Mesenchymal stem cell (in vitro differentiated cells and primary cell): Measurements from ENCODE around the gene ZNF550.
A peak's percentile ranks its signal among the peaks of the same experiment; 100 is the strongest.

Experiments
- DNase-seq: peaks from one replicate; pipeline ENCODE4 v3.0.0-alpha.2; 2013
- H2AFZ ChIP-seq: one replicate; pipeline ENCODE4 v1.6.1; 2013; ENCODE audit warnings: low read depth, mild to moderate bottlenecking, control low read depth, inconsistent platforms, low read length, moderate library complexity
- H2AK5ac ChIP-seq: 2 replicates; pipeline ENCODE4 v1.6.1; 2013; ENCODE audit warnings: low read length, moderate library complexity, mild to moderate bottlenecking, inconsistent platforms; ENCODE audit not compliant: severe bottlenecking
- H2BK120ac ChIP-seq: one replicate; pipeline ENCODE4 v1.6.1; 2013; ENCODE audit warnings: low read depth, mild to moderate bottlenecking, inconsistent platforms, low read length, moderate library complexity
- H2BK12ac ChIP-seq, 2 experiments: one replicate each; pipeline ENCODE4 v1.6.1; 2013; ENCODE audit warnings: inconsistent platforms in 2 of 2, low read length in 2 of 2, mild to moderate bottlenecking in 2 of 2, moderate library complexity in 2 of 2, control low read depth in 1 of 2
- H2BK15ac ChIP-seq: one replicate; pipeline ENCODE4 v1.6.1; 2013; ENCODE audit warnings: mild to moderate bottlenecking, low read depth, inconsistent platforms; ENCODE audit not compliant: poor library complexity, severe bottlenecking
- H2BK5ac ChIP-seq: 2 replicates; pipeline ENCODE4 v1.6.1; 2013; ENCODE audit warnings: low read depth, mild to moderate bottlenecking, low read length, control low read depth, inconsistent platforms; ENCODE audit not compliant: poor library complexity, severe bottlenecking
- H3K14ac ChIP-seq, 2 experiments: one replicate each; pipeline ENCODE4 v1.6.1; 2013; ENCODE audit warnings: inconsistent platforms in 2 of 2, low read length in 2 of 2, control low read depth in 1 of 2, mild to moderate bottlenecking in 1 of 2, moderate library complexity in 1 of 2
- H3K18ac ChIP-seq, 2 experiments: one replicate each; pipeline ENCODE4 v1.6.1; 2013; ENCODE audit warnings: inconsistent platforms in 2 of 2, low read length in 2 of 2, control low read depth in 1 of 2, low read depth in 1 of 2, mild to moderate bottlenecking in 1 of 2
- H3K23ac ChIP-seq, 2 experiments: one replicate each; pipeline ENCODE4 v1.6.1; 2013; ENCODE audit warnings: inconsistent platforms in 2 of 2, low read length in 2 of 2, mild to moderate bottlenecking in 2 of 2, moderate library complexity in 2 of 2, control low read depth in 1 of 2
- H3K27ac ChIP-seq: 2 replicates; pipeline ENCODE4 v1.5.1; 2013; ENCODE audit warnings: mild to moderate bottlenecking, moderate library complexity, low read length, control low read depth, inconsistent platforms; ENCODE audit not compliant: poor library complexity, severe bottlenecking
- H3K27me3 ChIP-seq, 2 experiments: 2 replicates each; pipeline versions ENCODE4 v1.6.1 to v1.7.0; 2013; ENCODE audit warnings: low read length in 2 of 2, mild to moderate bottlenecking in 2 of 2, moderate library complexity in 2 of 2, control low read depth in 1 of 2, inconsistent platforms in 1 of 2; ENCODE audit not compliant: control insufficient read depth in 1 of 2, insufficient read depth in 1 of 2
- H3K36me3 ChIP-seq, 2 experiments: 2 replicates each; pipeline versions ENCODE4 v1.6.1 to v1.7.0; 2013; ENCODE audit warnings: low read length in 2 of 2, control low read depth in 1 of 2, inconsistent platforms in 1 of 2, low read depth in 1 of 2, mild to moderate bottlenecking in 1 of 2; ENCODE audit not compliant: insufficient read depth in 2 of 2, control insufficient read depth in 1 of 2
- H3K4ac ChIP-seq, 2 experiments: one replicate each; pipeline ENCODE4 v1.6.1; 2013; ENCODE audit warnings: inconsistent platforms in 2 of 2, low read length in 2 of 2, mild to moderate bottlenecking in 2 of 2, moderate library complexity in 2 of 2, control low read depth in 1 of 2, low read depth in 1 of 2
- H3K4me1 ChIP-seq: 2 replicates; pipeline ENCODE4 v1.6.1; 2013; ENCODE audit warnings: low read depth, low read length, control low read depth; ENCODE audit not compliant: control insufficient read depth, insufficient read depth
- H3K4me2 ChIP-seq: 2 replicates; pipeline ENCODE4 v1.6.1; 2013; ENCODE audit warnings: low read length, mild to moderate bottlenecking, inconsistent platforms; ENCODE audit not compliant: poor library complexity, severe bottlenecking
- H3K4me3 ChIP-seq, 2 experiments: 2 replicates each; pipeline versions ENCODE4 v1.5.1 to v1.7.0; 2013; ENCODE audit warnings: low read length in 2 of 2, mild to moderate bottlenecking in 2 of 2, control low read depth in 1 of 2, low read depth in 1 of 2; ENCODE audit not compliant: insufficient read depth in 1 of 2
- H3K79me1 ChIP-seq: replicated peaks from 2 replicates; pipeline ENCODE4 v1.6.1; 2013; ENCODE audit warnings: mild to moderate bottlenecking, control low read depth, low read length, inconsistent platforms; ENCODE audit not compliant: poor library complexity, severe bottlenecking
- H3K9ac ChIP-seq: 2 replicates; pipeline ENCODE4 v1.7.0; 2013; ENCODE audit warnings: mild to moderate bottlenecking, low read length, moderate library complexity
- H3K9me3 ChIP-seq: 2 replicates; pipeline ENCODE4 v1.7.0; 2013; ENCODE audit warnings: mild to moderate bottlenecking, low read length; ENCODE audit not compliant: control insufficient read depth
- H4K8ac ChIP-seq: one replicate; pipeline ENCODE4 v1.6.1; 2013; ENCODE audit warnings: inconsistent platforms, mild to moderate bottlenecking, low read length, moderate library complexity
- H4K91ac ChIP-seq: one replicate; pipeline ENCODE4 v1.6.1; 2013; ENCODE audit warnings: mild to moderate bottlenecking, low read length, inconsistent platforms
- WGBS: methylation state at CpG from one replicate; pipeline ENCODE4 v1.1.7; 2013; ENCODE audit warnings: mixed read lengths; 5-methylcytosine and 5-hydroxymethylcytosine counted together

Gene ZNF550

GRCh38 chr19:57587529-57587928 is 27.9 kb upstream of the ZNF550 start:
- Histone ChIP-seq H3K4ac (no peak overlapping the region), H2AK5ac (no peak overlapping the region), H3K27ac (no peak overlapping the region), H3K14ac (no peak overlapping the region), H3K18ac (no peak overlapping the region), H3K4me1 (peaks cover 11% of the 10 kb centered on the region), H2BK120ac (no peak overlapping the region), H3K79me1 (peaks cover 32% of the 10 kb centered on the region), H2BK15ac (no peak overlapping the region), H3K23ac (no peak overlapping the region), H3K4me2 (no peak overlapping the region), H2AFZ (no peak overlapping the region), H2BK12ac (no peak overlapping the region), H4K91ac (no peak overlapping the region), H3K27me3 (no peaks in the 10 kb centered on the region), H4K8ac (no peak overlapping the region), H3K36me3 (peaks cover 39 to 48% of the 10 kb centered on the region in 2 experiments), H3K9ac (no peak overlapping the region), H3K4me3 (no peak overlapping the region), H3K9me3 (peaks cover 67% of the 10 kb centered on the region), H2BK5ac (no peak overlapping the region)
- 93% methylated on average over 1 of the region's 1 CpG for WGBS
- DNase-seq: no peak

GRCh38 chr19:57583521-57584416 is 24.1 kb upstream of the ZNF550 start, which contains the start of gene ZIK1:
Gene ZIK1, plus strand, starts transcription at chr19:57584145. Its CDS starts 212 bp downstream, at chr19:57584357.
- Histone ChIP-seq H2BK15ac (no peak within 1 kb of the TSS), H3K9me3 (peaks cover 30% of the 10 kb centered on the region), H2AK5ac (no peak within 1 kb of the TSS), H3K36me3 (peaks cover 12 to 15% of the 10 kb centered on the region in 2 experiments), H3K14ac (peak within 1 kb of the TSS in 1 of 2 experiments; percentile 58), H3K23ac (no peak within 1 kb of the TSS), H3K9ac (peak within 1 kb of the TSS; percentile 86), H2BK12ac (no peak within 1 kb of the TSS), H2BK5ac (no peak within 1 kb of the TSS), H4K8ac (peak within 1 kb of the TSS; percentile 98), H3K27me3 (no peaks in the 10 kb centered on the region), H2BK120ac (peak within 1 kb of the TSS; percentile 2), H3K4ac (peak within 1 kb of the TSS; percentile 2 to 95), H3K4me1 (peaks cover 11% of the 10 kb centered on the region), H3K18ac (peak within 1 kb of the TSS; percentile 60 to 76), H4K91ac (peak within 1 kb of the TSS; percentile 85), H2AFZ (peak within 1 kb of the TSS; percentile 95), H3K79me1 (peaks cover 27% of the 10 kb centered on the region), H3K4me3 (peak within 1 kb of the TSS; percentile 81 to 93), H3K27ac (peak within 1 kb of the TSS; percentile 37), H3K4me2 (peak within 1 kb of the TSS; percentile 88)
- DNase-seq: peak; percentile 93
- WGBS: under 1% methylated on average over 74 of the region's 76 CpGs

GRCh38 chr19:57583104-57583520 is 23.4 kb upstream of the ZNF550 start:
- no peak overlapping the region for H3K4me2 ChIP-seq
- H3K14ac ChIP-seq: no peak overlapping the region
- H3K9ac ChIP-seq: peak overlapping the region; percentile 86
- no peak overlapping the region for H2BK12ac ChIP-seq
- H4K91ac ChIP-seq: peak overlapping the region; percentile 85
- peak overlapping the region; percentile 98 for H4K8ac ChIP-seq
- peak overlapping the region; percentile 95 for H2AFZ ChIP-seq
- peaks cover 23% of the 10 kb centered on the region for H3K9me3 ChIP-seq
- H2BK5ac ChIP-seq: no peak overlapping the region
- H3K27me3 ChIP-seq: no peaks in the 10 kb centered on the region
- 66% methylated on average over 21 of the region's 21 CpGs for WGBS
- no peak overlapping the region for H3K23ac ChIP-seq
- no peak overlapping the region for H2BK15ac ChIP-seq
- peaks cover 5 to 8% of the 10 kb centered on the region in 2 experiments for H3K36me3 ChIP-seq
- H2BK120ac ChIP-seq: peak overlapping the region; percentile 2
- peaks cover 22% of the 10 kb centered on the region for H3K79me1 ChIP-seq
- no peak overlapping the region for H2AK5ac ChIP-seq
- DNase-seq: no peak
- H3K18ac ChIP-seq: peak overlapping the region in 1 of 2 experiments; percentile 60
- no peak overlapping the region for H3K27ac ChIP-seq
- peak overlapping the region in 1 of 2 experiments; percentile 93 for H3K4me3 ChIP-seq
- H3K4ac ChIP-seq: peak overlapping the region in 1 of 2 experiments; percentile 95
- H3K4me1 ChIP-seq: peaks cover 11% of the 10 kb centered on the region
